Spleen (tissue), 11 donors: ENCODE results near the gene STAT3. TPM values are rescaled to one million over a fixed set of nuclear protein-coding genes. Genes with fewer than 3 reads are reported as not detected.
"Not testable (repeated sequence)": the region's sequence is repeated elsewhere in the genome, so short reads cannot be mapped to it uniquely, and the experiment has no call there.

Experiments used
- DNase-seq: peaks from one replicate; pipeline ENCODE4 v3.0.0-alpha.2; 2020
- H3K27ac ChIP-seq, 8 donors: fragments of 200-600 bp; sonication (generic) in 7 of 8; 1 replicate in 4 of 8; 2 replicates in 4 of 8; pipeline versions ENCODE4 v1.5.0 to v1.8.0; 2016 to 2021; ENCODE audit warnings: inconsistent platforms in 4 of 8, mild to moderate bottlenecking in 4 of 8, moderate library complexity in 1 of 8
- H3K27me3 ChIP-seq, 7 donors: fragments of 200-600 bp; sonication (generic) in 6 of 7; replicated peaks in 1 of 7; 1 replicate in 4 of 7; 2 replicates in 3 of 7; pipeline versions ENCODE4 v1.5.0 to v1.8.0; 2016 to 2021; ENCODE audit warnings: inconsistent platforms in 3 of 7, mild to moderate bottlenecking in 1 of 7
- H3K36me3 ChIP-seq, 6 donors: fragments of 200-600 bp; sonication (generic) in 5 of 6; 1 replicate in 4 of 6; 2 replicates in 2 of 6; pipeline versions ENCODE4 v1.5.0 to v1.8.0; 2016 to 2021; ENCODE audit warnings: inconsistent platforms in 2 of 6
- H3K4me1 ChIP-seq, 6 donors: fragments of 200-600 bp; sonication (generic) in 5 of 6; 1 replicate in 3 of 6; 2 replicates in 3 of 6; pipeline versions ENCODE4 v1.5.0 to v1.8.0; 2016 to 2021; ENCODE audit warnings: inconsistent platforms in 3 of 6
- H3K4me3 ChIP-seq, 8 donors: fragments of 200-600 bp; sonication (generic) in 7 of 8; 1 replicate in 4 of 8; 2 replicates in 4 of 8; pipeline versions ENCODE4 v1.5.0 to v1.8.0; 2016 to 2021; ENCODE audit warnings: inconsistent platforms in 4 of 8, mild to moderate bottlenecking in 4 of 8, moderate library complexity in 2 of 8
- H3K9me3 ChIP-seq, 8 donors: fragments of 200-600 bp; sonication (generic) in 7 of 8; 1 replicate in 4 of 8; 2 replicates in 4 of 8; pipeline versions ENCODE4 v1.5.0 to v1.8.0; 2016 to 2021; ENCODE audit warnings: inconsistent platforms in 4 of 8
- POLR2A ChIP-seq, 3 donors: fragments of 450-650 bp; IDR thresholded peaks; one replicate each; pipeline ENCODE4 v1.5.1; 2017; ENCODE audit warnings: antibody characterized with exemption in 3 of 3, mild to moderate bottlenecking in 1 of 3
- POLR2AphosphoS5 ChIP-seq, 3 donors: sonication (generic); formaldehyde crosslinking; IDR thresholded peaks; one replicate each; pipeline ENCODE4 v1.5.1; 2017; ENCODE audit warnings: antibody characterized with exemption in 3 of 3
- WGBS, 5 donors: extraction: QIAGEN DNeasy Blood & Tissue Kit in 3 of 5; methylation state at CpG; one replicate each; pipeline versions ENCODE4 v1.1.5 to v1.1.7; 2013 to 2018; 5-methylcytosine and 5-hydroxymethylcytosine counted together
- intact Hi-C: fragments of 100-400 bp; cut with DNase I; formaldehyde crosslinking; loops from one replicate; pipeline ENCODE4 v1.15.0; 2023; ENCODE audit warnings: low total_unique reads
- polyA plus RNA-seq, 3 donors: library from polyadenylated mRNA; stranded (reverse); fragments of 200-250 nt; gene quantifications; one replicate each; pipeline ENCODE4 v1.2.1, GENCODE V29; 2013
- total RNA-seq, 7 donors: library from RNA; depleted of rRNA in 3 of 7; stranded (reverse); fragments of >200 nt in 3 of 7; fragmentation: NEBNext Ultra II Directional in 4 of 7; extraction: Animal tissue kit (Norgen Biotek cat#: 25700) in 4 of 7; gene quantifications; one replicate each; pipeline versions ENCODE4 v1.1.0 to v1.2.1, GENCODE V29; 2016 to 2021
- TF ChIP-seq, protein P1 (sequence below), 11 experiments: fragments of 200-600 bp in 7 of 11; fragments of 450-650 bp in 4 of 11; sonication (generic) in 4 of 11; IDR thresholded peaks in 8 of 11; conservative IDR thresholded peaks in 3 of 11; 1 replicate in 7 of 11; 2 replicates in 4 of 11; pipeline versions ENCODE4 v1.4.0 to v1.8.0; 2016 to 2021; ENCODE audit warnings: antibody characterized with exemption in 11 of 11, inconsistent platforms in 4 of 11, mild to moderate bottlenecking in 1 of 11
- donor health status: healthy with polysubstance abuse.
- donor health status: DM: no; HTN: no; CAD: no; lungs with moderate emphysema.
- donor health status: DM: no; HTN: no; CAD: no.
- donor health status: Bipolar disorder and iron deficiency.
- donor health status: healthy.
- donor health status: DM: no; HTN: no; CAD: no.
- donor health status: DM: yes; HTN: yes; CAD: no.

STAT3 gene
- total and polyA plus RNA-seq, 10 donors, result 18.3 to 326 (median 241) TPM

DNA sequence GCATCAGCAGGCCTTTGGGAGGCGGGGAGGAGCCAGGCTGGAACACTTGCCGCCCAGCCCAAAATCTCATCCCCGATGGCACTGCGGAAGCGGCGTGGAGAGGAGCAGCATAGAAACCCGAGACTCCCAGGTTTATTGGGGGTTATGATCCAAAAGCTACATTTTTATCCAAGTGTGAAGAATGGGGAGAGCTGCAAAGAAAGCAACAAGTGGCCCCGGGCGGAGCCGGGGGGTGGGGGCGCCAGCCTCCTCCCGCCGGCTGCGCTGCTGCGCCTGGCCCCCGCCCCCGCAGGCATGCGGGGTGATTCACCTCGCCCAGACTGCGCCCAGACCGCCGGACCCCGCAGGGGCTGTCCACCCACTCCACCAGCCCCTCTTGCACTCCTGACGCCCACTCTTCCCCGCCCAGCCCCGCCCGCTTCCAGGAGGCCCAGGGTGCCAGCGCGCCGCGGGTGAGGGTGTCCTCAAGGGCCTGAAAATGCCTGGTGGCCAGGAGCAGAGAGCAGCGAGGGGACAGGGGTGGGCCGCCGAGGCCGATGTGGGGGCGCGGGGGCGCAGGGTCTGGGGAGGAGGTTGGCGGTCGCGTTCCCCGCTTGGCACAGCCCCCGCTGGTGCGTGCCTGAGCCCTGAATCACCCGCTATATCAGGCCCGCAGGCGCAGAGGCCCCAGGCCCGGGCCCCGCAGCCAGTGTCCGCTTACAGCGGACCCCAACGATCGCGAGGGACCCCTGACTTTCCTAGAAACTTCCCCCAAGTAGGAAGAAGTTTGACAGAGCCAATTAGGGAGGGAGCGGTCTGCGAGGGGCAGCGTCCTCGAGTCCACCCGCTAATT is 33.5 kb upstream of the STAT3 start:
- intact Hi-C loops, result no loop called here
- DNase-seq, result peak; percentile 78
- Histone ChIP-seq H3K9me3 (no peaks in the 10 kb centered on the region), H3K27me3 (peaks cover 0 to 48% (median 28%) of the 10 kb centered on the region in 7 donors), H3K4me3 (peak overlapping the region; percentile 49 to 86 (median 67)), H3K4me1 (peaks cover 0 to 85% (median 52%) of the 10 kb centered on the region in 6 donors), H3K27ac (peak overlapping the region; percentile 74 to 95 (median 90)), H3K36me3 (no peaks in the 10 kb centered on the region)
- TF ChIP-seq POLR2AphosphoS5 (IDR thresholded peaks at IDR 0.05) (peak in 1 of 3 donors; percentile 44), POLR2A (IDR thresholded peaks at IDR 0.05) (no peak)
- 1 to 8% (median 3%) methylated on average over 19 to 59 of the region's 59 CpGs for WGBS, 5 donors

DNA sequence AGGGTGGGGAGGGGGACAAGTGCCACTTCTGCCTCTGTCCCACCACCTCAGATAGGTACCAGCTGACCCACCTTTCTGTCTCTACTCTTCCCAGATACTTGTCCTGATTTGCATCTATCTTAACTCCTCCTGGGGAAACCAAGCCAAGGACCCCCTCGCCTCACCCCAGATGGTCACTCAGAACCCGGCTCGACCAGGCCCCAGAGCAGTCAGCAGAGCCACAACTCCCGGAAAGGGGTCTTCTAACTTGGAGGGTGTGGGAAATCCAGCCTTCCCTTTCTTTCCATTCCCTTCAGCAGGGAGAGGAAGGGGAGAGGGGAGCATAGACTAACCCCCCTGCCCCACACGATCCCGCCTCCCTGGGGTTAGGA is 32.9 kb upstream of the STAT3 start:
- TF ChIP-seq POLR2AphosphoS5 (IDR thresholded peaks at IDR 0.05) (no peak), POLR2A (IDR thresholded peaks at IDR 0.05) (no peak)
- TF ChIP-seq, protein P1, sequence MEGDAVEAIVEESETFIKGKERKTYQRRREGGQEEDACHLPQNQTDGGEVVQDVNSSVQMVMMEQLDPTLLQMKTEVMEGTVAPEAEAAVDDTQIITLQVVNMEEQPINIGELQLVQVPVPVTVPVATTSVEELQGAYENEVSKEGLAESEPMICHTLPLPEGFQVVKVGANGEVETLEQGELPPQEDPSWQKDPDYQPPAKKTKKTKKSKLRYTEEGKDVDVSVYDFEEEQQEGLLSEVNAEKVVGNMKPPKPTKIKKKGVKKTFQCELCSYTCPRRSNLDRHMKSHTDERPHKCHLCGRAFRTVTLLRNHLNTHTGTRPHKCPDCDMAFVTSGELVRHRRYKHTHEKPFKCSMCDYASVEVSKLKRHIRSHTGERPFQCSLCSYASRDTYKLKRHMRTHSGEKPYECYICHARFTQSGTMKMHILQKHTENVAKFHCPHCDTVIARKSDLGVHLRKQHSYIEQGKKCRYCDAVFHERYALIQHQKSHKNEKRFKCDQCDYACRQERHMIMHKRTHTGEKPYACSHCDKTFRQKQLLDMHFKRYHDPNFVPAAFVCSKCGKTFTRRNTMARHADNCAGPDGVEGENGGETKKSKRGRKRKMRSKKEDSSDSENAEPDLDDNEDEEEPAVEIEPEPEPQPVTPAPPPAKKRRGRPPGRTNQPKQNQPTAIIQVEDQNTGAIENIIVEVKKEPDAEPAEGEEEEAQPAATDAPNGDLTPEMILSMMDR (IDR thresholded peaks at IDR 0.05 in 8 of 11, conservative IDR thresholded peaks at IDR 0.05 in 3 of 11), result no peak
- no peaks in the 10 kb centered on the region for H3K9me3 ChIP-seq
- peak overlapping the region; percentile 49 to 86 (median 67) for H3K4me3 ChIP-seq
- WGBS, 5 donors, result 15 to 27% (median 19%) methylated on average over 6 of the region's 6 CpGs
- peaks cover 0 to 48% (median 28%) of the 10 kb centered on the region in 7 donors for H3K27me3 ChIP-seq
- intact Hi-C loops, result no loop called here
- no peaks in the 10 kb centered on the region for H3K36me3 ChIP-seq
- no peak for DNase-seq
- peaks cover 2 to 91% (median 57%) of the 10 kb centered on the region in 6 donors for H3K4me1 ChIP-seq
- H3K27ac ChIP-seq, result peak overlapping the region; percentile 35 to 95 (median 90)

DNA sequence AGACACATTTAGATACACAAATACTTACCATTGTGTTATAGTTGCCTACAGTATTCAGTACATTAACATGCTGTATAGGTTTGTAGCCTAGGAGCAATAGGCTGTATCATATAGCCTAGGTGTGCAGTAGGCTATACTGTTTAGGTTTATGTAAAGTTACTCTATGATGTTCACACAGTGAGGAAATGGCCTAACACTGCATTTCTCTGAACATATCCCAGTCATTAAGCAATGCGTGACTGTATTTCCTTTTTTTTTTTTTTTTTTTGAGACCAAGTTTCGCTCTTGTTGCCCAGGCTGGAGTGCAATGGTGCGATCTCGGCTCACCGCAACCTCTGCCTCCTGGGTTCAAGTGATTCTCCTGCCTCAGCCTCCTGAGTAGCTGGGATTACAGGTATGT is 29.7 kb upstream of the STAT3 start:
- Histone ChIP-seq H3K27me3 (peaks cover 0 to 25% (median 20%) of the 10 kb centered on the region in 7 donors), H3K4me3 (peak overlapping the region in 1 of 8 donors; percentile 86), H3K27ac (peak overlapping the region in 7 of 8 donors; percentile 27 to 90 (median 65)), H3K4me1 (peaks cover 20 to 100% (median 76%) of the 10 kb centered on the region in 6 donors)
- H3K36me3 ChIP-seq, DNase-seq, intact Hi-C loops, H3K9me3 ChIP-seq: not testable (repeated sequence)
- 33 to 75% (median 48%) methylated on average over 5 of the region's 5 CpGs for WGBS, 5 donors

DNA sequence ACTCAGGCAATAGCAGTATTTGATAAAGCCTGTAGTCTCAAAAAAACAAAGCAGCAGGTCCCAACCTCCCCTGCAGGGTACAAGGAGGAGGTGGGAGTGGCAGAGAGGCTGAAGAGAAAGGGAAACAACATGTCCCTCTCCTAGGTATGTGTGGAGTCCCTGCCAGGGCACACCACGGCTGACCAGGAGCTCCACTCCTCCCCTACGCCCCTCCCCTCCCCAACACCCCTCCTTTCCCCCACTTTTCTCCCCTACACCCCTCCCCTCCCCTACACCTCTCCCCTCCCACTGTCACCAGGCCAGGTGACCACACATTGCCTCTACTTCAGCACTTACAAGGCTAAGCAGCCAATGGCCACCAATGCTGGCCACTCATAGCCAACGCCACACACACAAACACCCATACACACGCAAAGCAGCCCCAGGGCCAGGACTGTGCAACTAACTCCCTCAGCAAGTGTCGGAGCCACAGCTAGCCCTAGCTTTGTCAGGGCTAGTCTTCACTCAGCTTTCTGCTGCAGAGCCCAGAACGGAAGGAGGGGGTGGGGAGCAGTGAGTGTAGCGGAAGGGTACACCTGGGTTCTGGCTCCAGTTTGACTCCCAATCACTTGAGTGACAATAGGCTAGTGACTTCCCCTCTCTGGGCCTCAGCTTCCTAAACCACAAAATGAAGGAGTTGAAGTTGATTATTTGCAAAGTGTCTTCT is 26.6 kb upstream of the STAT3 start:
- peak overlapping the region in 7 of 8 donors; percentile 61 to 85 (median 73) for H3K27ac ChIP-seq
- peak overlapping the region in 2 of 8 donors; percentile 14 to 49 for H3K4me3 ChIP-seq
- TF ChIP-seq POLR2A (IDR thresholded peaks at IDR 0.05), result no peak
- TF ChIP-seq POLR2AphosphoS5 (IDR thresholded peaks at IDR 0.05), result peak in 1 of 3 donors; percentile 19
- TF ChIP-seq, protein P1 (IDR thresholded peaks at IDR 0.05 in 8 of 11, conservative IDR thresholded peaks at IDR 0.05 in 3 of 11), result no peak
- no peaks in the 10 kb centered on the region for H3K27me3 ChIP-seq
- H3K4me1 ChIP-seq, result peaks cover 29 to 99% (median 69%) of the 10 kb centered on the region in 6 donors
- H3K9me3 ChIP-seq, result no peaks in the 10 kb centered on the region
- WGBS, 5 donors, result 11 to 23% (median 16%) methylated on average over 6 to 7 of the region's 7 CpGs
- peak; percentile 80 for DNase-seq
- intact Hi-C loops, result no loop called here
- H3K36me3 ChIP-seq, result no peaks in the 10 kb centered on the region
